HCT116 (cell line): ENCODE measurements around the gene VSTM2B. TPM values are rescaled to one million over a fixed set of nuclear protein-coding genes. Genes with fewer than 3 reads are reported as not detected.

Experiments
- ATAC-seq: fragments of 200-7000 bp; cut with Tn5 transposase; 2 replicates; pipeline ENCODE4 v1.9.1; 2020; ENCODE audit warnings: mild to moderate bottlenecking, moderate library complexity
- BruUV-seq: library from RNA; stranded (reverse); fragments of 400-500 nt; replicated peaks from 2 replicates; lab custom pipeline; 2021; lab: Mats Ljungman, UMichigan
- CTCF ChIA-PET: fragments of 300-600 bp; sonication (Branson Sonifier 250); formaldehyde crosslinking; loops from one replicate; lab custom pipeline; 2021; ENCODE audit warnings: antibody characterized with exemption; lab: Charles Lee
- POLR2A ChIA-PET: fragments of 300-600, 350-600 bp; sonication (Branson Sonifier 250); formaldehyde crosslinking; loops from one replicate; lab custom pipeline; 2021; ENCODE audit warnings: antibody characterized with exemption; lab: Charles Lee
- RAD21 ChIA-PET, 2 experiments: fragments of 300-600 bp; sonication (Branson Sonifier 250); formaldehyde crosslinking; loops; one replicate each; lab custom pipeline; 2023; ENCODE audit warnings: low total read pairs in 2 of 2; ENCODE audit not compliant: uncharacterized antibody in 2 of 2, unreplicated experiment in 2 of 2, low non-redundant PET in 1 of 2; lab: Charles Lee
- DNase-seq: peaks from one replicate; pipeline ENCODE4 v3.0.0-alpha.2; 2010; ENCODE audit warnings: low read depth, low spot score
- H2AFZ ChIP-seq: fragments of 200-600 bp; shearing (Covaris generic), sonication (generic); 2 replicates; pipeline ENCODE4 v1.6.1; 2017; ENCODE audit warnings: low read depth, mixed run types, mixed read lengths, antibody characterized with exemption, low read length; ENCODE audit not compliant: poor library complexity, severe bottlenecking
- H3K27ac ChIP-seq: 2 replicates; pipeline ENCODE4 v1.5.1; 2012; ENCODE audit warnings: low read depth, low read length
- H3K27me3 ChIP-seq: fragments of 200-600 bp; sonication (generic); 2 replicates; pipeline ENCODE4 v1.6.1; 2016; ENCODE audit warnings: mixed run types, low read length, mixed read lengths; ENCODE audit not compliant: insufficient read depth
- H3K36me3 ChIP-seq, 2 experiments: fragments of 200-500 bp in 1 of 2; fragments of 200-600 bp in 1 of 2; sonication (Bioruptor generic) in 1 of 2; sonication (generic) in 1 of 2; 2 replicates each; pipeline versions ENCODE4 v1.5.1 to v1.6.1; 2014 to 2016; ENCODE audit warnings: low read length in 2 of 2, inconsistent platforms in 1 of 2, mixed read lengths in 1 of 2, mixed run types in 1 of 2; ENCODE audit not compliant: insufficient read depth in 2 of 2, control insufficient read depth in 1 of 2
- H3K4me1 ChIP-seq, 2 experiments: fragments of 200-600 bp in 1 of 2; sonication (generic) in 1 of 2; 2 replicates each; pipeline versions ENCODE4 v1.5.1 to v1.6.1; 2012 to 2017; ENCODE audit warnings: low read length in 2 of 2, inconsistent platforms in 1 of 2, mild to moderate bottlenecking in 1 of 2, mixed read lengths in 1 of 2, mixed run types in 1 of 2, moderate library complexity in 1 of 2; ENCODE audit not compliant: insufficient read depth in 2 of 2, control insufficient read depth in 1 of 2
- H3K4me2 ChIP-seq: fragments of 200-600 bp; sonication (generic); 2 replicates; pipeline ENCODE4 v1.6.1; 2017; ENCODE audit warnings: mixed run types, low read length, mixed read lengths
- H3K4me3 ChIP-seq, 2 experiments: fragments of 200-600 bp in 1 of 2; sonication (generic) in 1 of 2; replicated peaks in 1 of 2; 2 replicates each; pipeline ENCODE4 v1.5.1; 2011 to 2016; ENCODE audit warnings: low read length in 2 of 2, control low read depth in 1 of 2, low read depth in 1 of 2, mild to moderate bottlenecking in 1 of 2, mixed read lengths in 1 of 2, mixed run types in 1 of 2
- H3K79me2 ChIP-seq: fragments of 200-600 bp; sonication (generic); 2 replicates; pipeline ENCODE4 v1.6.1; 2017; ENCODE audit warnings: mild to moderate bottlenecking, mixed run types, low read length, moderate library complexity, mixed read lengths; ENCODE audit not compliant: insufficient read depth
- H3K9ac ChIP-seq: fragments of 200-600 bp; sonication (generic); 2 replicates; pipeline ENCODE4 v1.6.1; 2016; ENCODE audit warnings: low read length, mixed read lengths
- H3K9me2 ChIP-seq: fragments of 200-600 bp; sonication (generic), shearing (Covaris generic); 2 replicates; pipeline ENCODE4 v1.6.1; 2017; ENCODE audit warnings: mixed run types, mild to moderate bottlenecking, moderate library complexity; ENCODE audit not compliant: insufficient read depth
- H3K9me3 ChIP-seq, 2 experiments: fragments of 200-500 bp in 1 of 2; fragments of 200-600 bp in 1 of 2; sonication (Bioruptor generic) in 1 of 2; sonication (generic) in 1 of 2; 2 replicates each; pipeline ENCODE4 v1.6.1; 2014 to 2017; ENCODE audit warnings: low read length in 2 of 2, mixed read lengths in 2 of 2, inconsistent platforms in 1 of 2, low read depth in 1 of 2, mild to moderate bottlenecking in 1 of 2, mixed run types in 1 of 2, moderate library complexity in 1 of 2; ENCODE audit not compliant: control insufficient read depth in 1 of 2, insufficient read depth in 1 of 2
- H4K20me1 ChIP-seq: fragments of 200-600 bp; sonication (generic), shearing (Covaris generic); 2 replicates; pipeline ENCODE4 v1.6.1; 2017; ENCODE audit warnings: mixed run types, mild to moderate bottlenecking, moderate library complexity; ENCODE audit not compliant: insufficient read depth
- CEBPB ChIP-seq: IDR thresholded peaks from 2 replicates; pipeline ENCODE4 v1.6.1; 2012; ENCODE audit warnings: low read depth
- EGR1 ChIP-seq: IDR thresholded peaks from 2 replicates; pipeline ENCODE4 v1.6.1; 2012; ENCODE audit warnings: low read depth
- EZH2phosphoT487 ChIP-seq: fragments of 200-600 bp; IDR thresholded peaks from 2 replicates; pipeline ENCODE4 v1.6.1; 2018; ENCODE audit warnings: antibody characterized with exemption, borderline replicate concordance
- FOSL1 ChIP-seq: IDR thresholded peaks from 2 replicates; pipeline ENCODE4 v1.6.1; 2012; ENCODE audit warnings: low read depth
- JUND ChIP-seq: IDR thresholded peaks from 2 replicates; pipeline ENCODE4 v1.6.1; 2012
- POLR2AphosphoS5 ChIP-seq: IDR thresholded peaks from 2 replicates; pipeline ENCODE4 v1.6.1; 2011; ENCODE audit warnings: mild to moderate bottlenecking, low read depth, low read length, moderate library complexity
- RAD21 ChIP-seq: IDR thresholded peaks from 2 replicates; pipeline ENCODE4 v1.6.1; 2012; ENCODE audit warnings: low read depth, mild to moderate bottlenecking
- SP1 ChIP-seq: IDR thresholded peaks from 2 replicates; pipeline ENCODE4 v1.6.1; 2012; ENCODE audit warnings: low read depth
- ZNF274 ChIP-seq: fragments of 200-500 bp; sonication (Bioruptor generic); IDR thresholded peaks from 2 replicates; pipeline ENCODE4 v1.6.1; 2014; ENCODE audit warnings: mild to moderate bottlenecking, low read depth, low read length, inconsistent platforms
- intact Hi-C: fragments of 100-400 bp; cut with micrococcal nuclease; formaldehyde crosslinking; loops from 2 replicates; pipeline ENCODE4 v1.10.0; 2022
- total RNA-seq: library from RNA; stranded (reverse); gene quantifications from one replicate; pipeline ENCODE4 v1.2.1, GENCODE V29; 2021; ENCODE audit not compliant: unreplicated experiment
- TF ChIP-seq, protein P1 (sequence below): IDR thresholded peaks from 2 replicates; pipeline ENCODE4 v1.6.1; 2012; ENCODE audit warnings: low read depth

The VSTM2B gene
- total RNA-seq, 1 experiment from 2014 or later = not detected

DNA sequence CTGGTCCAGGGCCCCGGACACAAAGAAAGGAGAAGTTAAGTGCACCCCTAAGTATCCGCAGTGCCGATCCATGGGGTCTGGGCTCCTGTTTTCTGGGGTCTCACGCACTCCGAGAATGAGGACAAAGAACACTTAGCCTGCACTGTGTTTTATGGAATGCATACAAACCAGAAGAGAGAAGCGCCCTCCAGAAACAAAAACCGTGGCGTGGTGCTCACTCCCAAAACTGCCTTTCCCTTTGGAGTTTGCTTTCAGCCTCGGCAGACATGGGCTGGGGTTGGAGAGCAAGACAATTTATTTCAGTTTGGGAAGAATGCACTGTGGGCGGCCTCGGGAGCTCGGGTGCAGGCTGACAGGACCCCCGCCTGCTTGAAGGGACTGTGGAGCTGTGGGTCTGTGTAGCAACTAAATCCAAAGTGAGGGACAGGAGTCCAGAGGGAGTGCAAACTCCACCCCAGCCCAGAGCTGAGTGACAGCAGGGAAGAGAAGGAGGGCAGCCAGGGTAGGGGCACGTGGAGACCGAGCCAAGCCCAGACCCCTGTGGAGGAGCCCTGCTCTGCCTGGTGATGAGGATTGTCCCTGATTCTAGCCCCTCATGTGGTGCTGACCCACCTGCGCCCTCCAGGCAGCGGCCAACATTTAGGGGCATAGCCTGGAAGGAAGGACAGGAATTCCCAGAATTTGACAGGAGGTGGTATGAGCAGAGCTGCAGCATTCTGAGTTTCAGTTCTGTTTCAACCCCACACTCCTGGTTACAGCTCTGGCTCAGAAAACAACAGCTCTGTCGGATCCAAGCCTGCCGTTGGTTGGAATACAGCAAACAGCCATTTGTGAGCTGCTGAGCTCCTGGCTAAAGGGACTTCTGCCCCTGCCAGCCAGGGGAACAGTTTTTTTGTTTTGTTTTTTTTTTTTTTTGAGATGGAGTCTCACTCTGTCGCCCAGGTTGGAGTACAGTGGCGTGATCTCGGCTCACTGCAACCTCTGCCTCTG is 42.5 kb downstream of the VSTM2B start (continued):
- no peak for TF ChIP-seq EGR1

DNA sequence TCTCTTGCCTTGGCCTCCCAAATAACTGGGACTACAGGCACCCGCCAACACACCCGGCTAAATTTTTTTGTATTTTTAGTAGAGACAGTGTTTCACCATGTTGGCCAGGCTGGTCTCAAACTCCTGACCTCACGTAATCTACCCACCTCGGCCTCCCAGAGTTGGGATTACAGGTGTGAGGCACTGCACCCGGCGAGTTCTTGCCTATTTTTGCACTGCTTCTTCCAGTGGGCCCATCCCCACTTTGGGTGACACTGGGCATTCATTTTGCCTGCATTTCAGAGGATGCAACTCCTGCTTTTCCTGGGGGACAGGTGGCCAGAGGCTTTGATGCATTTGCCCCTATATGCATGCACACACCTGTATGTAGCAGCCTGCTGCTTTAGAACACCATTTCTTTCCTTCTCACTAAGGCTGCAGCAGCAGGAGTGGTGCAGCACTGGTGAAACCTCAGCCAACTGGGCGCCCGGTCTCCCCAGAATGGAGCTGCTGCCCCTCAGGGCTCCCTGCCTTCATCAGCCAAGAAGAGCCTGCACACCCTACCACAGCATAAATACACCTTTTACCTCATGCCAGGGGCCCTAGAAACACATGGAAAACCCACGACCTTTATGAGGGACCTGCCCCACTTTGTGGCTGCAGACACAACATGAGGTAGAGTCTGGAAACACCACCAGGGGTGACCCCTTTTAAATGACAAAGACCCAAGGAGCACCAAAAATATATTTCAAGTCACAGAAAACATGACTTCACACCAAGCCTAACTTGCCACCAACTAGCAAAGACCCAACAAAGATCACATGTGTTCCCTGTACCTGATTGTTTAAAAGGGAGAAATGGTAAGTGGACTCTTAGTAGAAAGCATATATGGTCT is 43.5 kb downstream of the VSTM2B start:
- CTCF ChIA-PET = no interaction called here
- no peaks in the 10 kb centered on the region for H3K79me2 ChIP-seq
- H3K4me1 ChIP-seq = no peaks in the 10 kb centered on the region
- no peaks in the 10 kb centered on the region for H3K9me3 ChIP-seq
- no peaks in the 10 kb centered on the region for H4K20me1 ChIP-seq
- no peak overlapping the region for H3K9ac ChIP-seq
- TF ChIP-seq EZH2phosphoT487 (no peak), FOSL1 (no peak)
- POLR2A ChIA-PET = no interaction called here
- H3K27me3 ChIP-seq = peaks cover 62% of the 10 kb centered on the region
- RAD21 ChIA-PET = no interaction called here
- H2AFZ ChIP-seq = no peak overlapping the region
- H3K36me3 ChIP-seq = no peaks in the 10 kb centered on the region
- H3K9me2 ChIP-seq = no peaks in the 10 kb centered on the region
- no TSS peak for BruUV-seq
- ATAC-seq (no peak), DNase-seq (no peak)
- H3K4me3 ChIP-seq = no peak overlapping the region
- H3K27ac ChIP-seq = no peak overlapping the region
- no peak overlapping the region for H3K4me2 ChIP-seq
- intact Hi-C loops = no loop called here

DNA sequence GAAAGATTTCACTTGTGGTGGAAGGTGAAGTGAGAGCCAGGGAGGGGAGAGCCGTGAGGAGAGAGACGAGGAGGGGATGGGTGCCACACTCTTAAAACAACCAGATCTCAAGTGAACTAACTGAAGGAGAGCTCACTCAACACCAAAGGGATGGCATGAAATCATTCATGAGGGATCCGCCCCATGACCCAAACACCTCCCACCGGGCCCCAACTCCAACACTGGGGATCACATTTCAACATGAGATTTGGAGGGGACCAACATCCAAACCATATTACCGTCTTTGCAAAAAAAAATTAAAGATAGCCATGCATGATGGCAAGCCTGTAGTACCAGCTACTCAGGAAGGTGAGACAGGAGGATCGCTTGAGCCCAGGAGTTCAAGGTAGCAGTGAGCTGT is 45.4 kb downstream of the VSTM2B start:
- H3K4me1 ChIP-seq = no peaks in the 10 kb centered on the region
- no peak overlapping the region for H3K9ac ChIP-seq
- peaks cover 72% of the 10 kb centered on the region for H3K27me3 ChIP-seq
- H3K9me3 ChIP-seq = no peaks in the 10 kb centered on the region
- no peak for ATAC-seq
- ChIA-PET RAD21 (no interaction called here), CTCF (no interaction called here), POLR2A (no interaction called here)
- no peak overlapping the region for H3K27ac ChIP-seq
- H3K79me2 ChIP-seq = no peaks in the 10 kb centered on the region
- H3K4me2 ChIP-seq = no peak overlapping the region
- no peak overlapping the region for H3K4me3 ChIP-seq
- no TSS peak for BruUV-seq
- DNase-seq = no peak
- TF ChIP-seq ZNF274 (no peak), RAD21 (no peak), SP1 (no peak), POLR2AphosphoS5 (no peak), JUND (no peak), FOSL1 (no peak), CEBPB (no peak)
- TF ChIP-seq, protein P1, sequence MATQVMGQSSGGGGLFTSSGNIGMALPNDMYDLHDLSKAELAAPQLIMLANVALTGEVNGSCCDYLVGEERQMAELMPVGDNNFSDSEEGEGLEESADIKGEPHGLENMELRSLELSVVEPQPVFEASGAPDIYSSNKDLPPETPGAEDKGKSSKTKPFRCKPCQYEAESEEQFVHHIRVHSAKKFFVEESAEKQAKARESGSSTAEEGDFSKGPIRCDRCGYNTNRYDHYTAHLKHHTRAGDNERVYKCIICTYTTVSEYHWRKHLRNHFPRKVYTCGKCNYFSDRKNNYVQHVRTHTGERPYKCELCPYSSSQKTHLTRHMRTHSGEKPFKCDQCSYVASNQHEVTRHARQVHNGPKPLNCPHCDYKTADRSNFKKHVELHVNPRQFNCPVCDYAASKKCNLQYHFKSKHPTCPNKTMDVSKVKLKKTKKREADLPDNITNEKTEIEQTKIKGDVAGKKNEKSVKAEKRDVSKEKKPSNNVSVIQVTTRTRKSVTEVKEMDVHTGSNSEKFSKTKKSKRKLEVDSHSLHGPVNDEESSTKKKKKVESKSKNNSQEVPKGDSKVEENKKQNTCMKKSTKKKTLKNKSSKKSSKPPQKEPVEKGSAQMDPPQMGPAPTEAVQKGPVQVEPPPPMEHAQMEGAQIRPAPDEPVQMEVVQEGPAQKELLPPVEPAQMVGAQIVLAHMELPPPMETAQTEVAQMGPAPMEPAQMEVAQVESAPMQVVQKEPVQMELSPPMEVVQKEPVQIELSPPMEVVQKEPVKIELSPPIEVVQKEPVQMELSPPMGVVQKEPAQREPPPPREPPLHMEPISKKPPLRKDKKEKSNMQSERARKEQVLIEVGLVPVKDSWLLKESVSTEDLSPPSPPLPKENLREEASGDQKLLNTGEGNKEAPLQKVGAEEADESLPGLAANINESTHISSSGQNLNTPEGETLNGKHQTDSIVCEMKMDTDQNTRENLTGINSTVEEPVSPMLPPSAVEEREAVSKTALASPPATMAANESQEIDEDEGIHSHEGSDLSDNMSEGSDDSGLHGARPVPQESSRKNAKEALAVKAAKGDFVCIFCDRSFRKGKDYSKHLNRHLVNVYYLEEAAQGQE = no peak
- intact Hi-C loops = no loop called here
- H4K20me1 ChIP-seq = no peaks in the 10 kb centered on the region
- no peak overlapping the region for H2AFZ ChIP-seq
- no peaks in the 10 kb centered on the region for H3K9me2 ChIP-seq
- no peaks in the 10 kb centered on the region for H3K36me3 ChIP-seq
